ENCODE data around the gene HAUS8. TPM values are rescaled to one million over a fixed set of nuclear protein-coding genes. Genes with fewer than 3 reads are reported as not detected.

Gene HAUS8
- total and polyA plus RNA-seq, 2 of the 13 experiments (the other 11 are each of a cell fraction or from before 2014, with no cell fraction given), result 7.8 to 17.5 TPM

DNA sequence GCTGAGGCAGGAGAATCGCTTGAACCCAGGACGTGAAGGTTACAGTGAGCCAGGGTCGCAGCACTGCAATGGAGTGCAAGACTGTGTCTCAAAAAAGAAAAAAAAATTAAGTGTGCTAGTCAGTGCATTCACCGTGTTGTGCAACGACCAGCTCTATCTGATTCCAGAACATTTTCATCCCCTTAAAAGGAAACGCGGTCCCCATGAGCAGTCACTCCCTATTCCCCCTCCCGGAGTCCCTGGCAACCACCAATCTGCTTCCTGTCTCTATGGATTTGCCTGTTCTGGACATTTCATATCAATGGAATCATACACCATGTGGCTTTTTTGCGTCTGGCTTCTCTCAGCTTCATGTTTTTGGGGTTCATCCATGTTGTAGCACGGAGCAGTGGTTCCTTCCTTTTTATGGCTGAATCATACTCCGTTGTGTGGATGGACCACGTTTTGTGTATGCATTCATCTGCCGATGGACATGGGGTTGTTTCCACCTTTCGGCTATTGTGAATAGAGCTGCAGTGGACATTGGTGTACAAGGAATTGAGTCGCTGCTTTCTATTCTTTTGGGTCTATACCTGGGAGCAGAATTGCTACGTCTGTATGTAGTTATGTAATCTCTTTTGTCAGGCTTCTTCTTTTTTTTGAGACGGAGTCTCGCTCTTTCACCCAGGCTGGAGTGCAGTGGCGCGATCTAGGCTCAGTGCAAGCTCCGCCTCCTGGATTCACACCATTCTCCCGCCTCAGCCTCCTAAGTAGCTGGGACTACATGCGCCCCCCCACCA lies 20.1 kb upstream of the HAUS8 start:
- H3K79me2 ChIP-seq (ENCODE audit: insufficient read depth, low read length), result peaks cover 25% of the 10 kb centered on the region
- ChIA-PET POLR2A (no interaction called here), CTCF (ENCODE audit: low intra/inter-chr PET ratio, low total read pairs) (no interaction called here)
- in situ Hi-C loops (cut with HindIII; ENCODE audit: extremely low pct_ligation_motif_present, low pct_unique_long_range_greater_than_20kb) (no loop called here), intact Hi-C loops (cut with micrococcal nuclease; ENCODE audit: unreplicated experiment) (no loop called here)
- FAIRE-seq (no peak), ATAC-seq (no peak), DNase-seq (ENCODE audit: low spot score) (no peak)
- no peak overlapping the region for H3K9ac ChIP-seq (ENCODE audit: insufficient read depth, low read depth, low read length)
- peaks cover 0 to 3% of the 10 kb centered on the region in 2 experiments; a peak in 1 of 5 replicates for H3K36me3 ChIP-seq (replicated peaks in 1 of 2; ENCODE audit: control insufficient read depth in 1 of 2, insufficient read depth in 2 of 2, low read length in 2 of 2)
- H3K27me3 ChIP-seq (ENCODE audit: control insufficient read depth in 1 of 2, insufficient read depth in 2 of 2, low read length in 2 of 2), result no peaks in the 10 kb centered on the region
- no peak overlapping the region for H3K27ac ChIP-seq (ENCODE audit: extremely low read length, insufficient read depth, low read length)
- H3K9me3 ChIP-seq (ENCODE audit: low read length), result no peaks in the 10 kb centered on the region
- no peak overlapping the region for H3K4me2 ChIP-seq (ENCODE audit: low read depth, low read length)
- peaks cover 42% of the 10 kb centered on the region for H3K4me1 ChIP-seq (ENCODE audit: insufficient read depth, low read length)
- no peaks in the 10 kb centered on the region for H4K20me1 ChIP-seq (ENCODE audit: insufficient read depth, low read length)
- no peak overlapping the region for H3K4me3 ChIP-seq (replicated peaks in 1 of 3; ENCODE audit: insufficient read depth in 1 of 3, low read depth in 2 of 3, low read length in 3 of 3)
- WGBS (ENCODE audit: low lambda C conversion rate), result 92% methylated on average over 23 of the region's 23 CpGs
- no peak for TF ChIP-seq ZNF232 (CRISPR knock-in tag; IDR thresholded peaks at IDR 0.05; ENCODE audit: borderline replicate concordance)
- TF ChIP-seq, protein P1, sequence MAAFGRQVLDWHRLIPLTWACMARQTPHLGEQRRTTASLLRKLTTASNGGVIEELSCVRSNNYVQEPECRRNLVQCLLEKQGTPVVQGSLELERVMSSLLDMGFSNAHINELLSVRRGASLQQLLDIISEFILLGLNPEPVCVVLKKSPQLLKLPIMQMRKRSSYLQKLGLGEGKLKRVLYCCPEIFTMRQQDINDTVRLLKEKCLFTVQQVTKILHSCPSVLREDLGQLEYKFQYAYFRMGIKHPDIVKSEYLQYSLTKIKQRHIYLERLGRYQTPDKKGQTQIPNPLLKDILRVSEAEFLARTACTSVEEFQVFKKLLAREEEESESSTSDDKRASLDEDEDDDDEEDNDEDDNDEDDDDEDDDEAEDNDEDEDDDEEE (CRISPR knock-in tag; IDR thresholded peaks at IDR 0.05), result no peak
- no peak for TF ChIP-seq RXRB (CRISPR knock-in tag; IDR thresholded peaks at IDR 0.05; ENCODE audit: borderline replicate concordance)
- TF ChIP-seq HNRNPLL (IDR thresholded peaks at IDR 0.05; ENCODE audit: low read depth, low read length, poor library complexity, severe bottlenecking), result no peak
- TF ChIP-seq ZNF709 (CRISPR knock-in tag; IDR thresholded peaks at IDR 0.05), result no peak
- TF ChIP-seq PRPF4 (IDR thresholded peaks at IDR 0.05; ENCODE audit: low read depth, low read length, poor library complexity, severe bottlenecking), result no peak
- no peak for TF ChIP-seq ZNF263 (CRISPR knock-in tag; IDR thresholded peaks at IDR 0.05)
- no peak for TF ChIP-seq NCOR1 (IDR thresholded peaks at IDR 0.05; ENCODE audit: borderline replicate concordance, low read length)
- TF ChIP-seq, protein P2, sequence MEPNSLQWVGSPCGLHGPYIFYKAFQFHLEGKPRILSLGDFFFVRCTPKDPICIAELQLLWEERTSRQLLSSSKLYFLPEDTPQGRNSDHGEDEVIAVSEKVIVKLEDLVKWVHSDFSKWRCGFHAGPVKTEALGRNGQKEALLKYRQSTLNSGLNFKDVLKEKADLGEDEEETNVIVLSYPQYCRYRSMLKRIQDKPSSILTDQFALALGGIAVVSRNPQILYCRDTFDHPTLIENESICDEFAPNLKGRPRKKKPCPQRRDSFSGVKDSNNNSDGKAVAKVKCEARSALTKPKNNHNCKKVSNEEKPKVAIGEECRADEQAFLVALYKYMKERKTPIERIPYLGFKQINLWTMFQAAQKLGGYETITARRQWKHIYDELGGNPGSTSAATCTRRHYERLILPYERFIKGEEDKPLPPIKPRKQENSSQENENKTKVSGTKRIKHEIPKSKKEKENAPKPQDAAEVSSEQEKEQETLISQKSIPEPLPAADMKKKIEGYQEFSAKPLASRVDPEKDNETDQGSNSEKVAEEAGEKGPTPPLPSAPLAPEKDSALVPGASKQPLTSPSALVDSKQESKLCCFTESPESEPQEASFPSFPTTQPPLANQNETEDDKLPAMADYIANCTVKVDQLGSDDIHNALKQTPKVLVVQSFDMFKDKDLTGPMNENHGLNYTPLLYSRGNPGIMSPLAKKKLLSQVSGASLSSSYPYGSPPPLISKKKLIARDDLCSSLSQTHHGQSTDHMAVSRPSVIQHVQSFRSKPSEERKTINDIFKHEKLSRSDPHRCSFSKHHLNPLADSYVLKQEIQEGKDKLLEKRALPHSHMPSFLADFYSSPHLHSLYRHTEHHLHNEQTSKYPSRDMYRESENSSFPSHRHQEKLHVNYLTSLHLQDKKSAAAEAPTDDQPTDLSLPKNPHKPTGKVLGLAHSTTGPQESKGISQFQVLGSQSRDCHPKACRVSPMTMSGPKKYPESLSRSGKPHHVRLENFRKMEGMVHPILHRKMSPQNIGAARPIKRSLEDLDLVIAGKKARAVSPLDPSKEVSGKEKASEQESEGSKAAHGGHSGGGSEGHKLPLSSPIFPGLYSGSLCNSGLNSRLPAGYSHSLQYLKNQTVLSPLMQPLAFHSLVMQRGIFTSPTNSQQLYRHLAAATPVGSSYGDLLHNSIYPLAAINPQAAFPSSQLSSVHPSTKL (CRISPR knock-in tag; IDR thresholded peaks at IDR 0.05), result no peak
- no peak for TF ChIP-seq NR2F6 (IDR thresholded peaks at IDR 0.05)
- TF ChIP-seq NR2F6 (CRISPR knock-in tag; IDR thresholded peaks at IDR 0.05), result no peak
- TF ChIP-seq, protein P3, sequence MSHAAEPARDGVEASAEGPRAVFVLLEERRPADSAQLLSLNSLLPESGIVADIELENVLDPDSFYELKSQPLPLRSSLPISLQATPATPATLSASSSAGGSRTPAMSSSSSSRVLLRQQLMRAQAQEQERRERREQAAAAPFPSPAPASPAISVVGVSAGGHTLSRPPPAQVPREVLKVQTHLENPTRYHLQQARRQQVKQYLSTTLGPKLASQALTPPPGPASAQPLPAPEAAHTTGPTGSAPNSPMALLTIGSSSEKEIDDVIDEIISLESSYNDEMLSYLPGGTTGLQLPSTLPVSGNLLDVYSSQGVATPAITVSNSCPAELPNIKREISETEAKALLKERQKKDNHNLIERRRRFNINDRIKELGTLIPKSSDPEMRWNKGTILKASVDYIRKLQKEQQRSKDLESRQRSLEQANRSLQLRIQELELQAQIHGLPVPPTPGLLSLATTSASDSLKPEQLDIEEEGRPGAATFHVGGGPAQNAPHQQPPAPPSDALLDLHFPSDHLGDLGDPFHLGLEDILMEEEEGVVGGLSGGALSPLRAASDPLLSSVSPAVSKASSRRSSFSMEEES (CRISPR knock-in tag; IDR thresholded peaks at IDR 0.05), result no peak
- no peak for TF ChIP-seq ERF (CRISPR knock-in tag; IDR thresholded peaks at IDR 0.05)
- TF ChIP-seq, protein P4, sequence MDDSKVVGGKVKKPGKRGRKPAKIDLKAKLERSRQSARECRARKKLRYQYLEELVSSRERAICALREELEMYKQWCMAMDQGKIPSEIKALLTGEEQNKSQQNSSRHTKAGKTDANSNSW (CRISPR knock-in tag; IDR thresholded peaks at IDR 0.05; ENCODE audit: borderline replicate concordance), result no peak
- no peak for TF ChIP-seq ZBTB42 (CRISPR knock-in tag; IDR thresholded peaks at IDR 0.05)
- no peak for TF ChIP-seq FOXJ3 (CRISPR knock-in tag; IDR thresholded peaks at IDR 0.05; ENCODE audit: borderline replicate concordance)
- no peak overlapping the region for H2AFZ ChIP-seq (ENCODE audit: low read length)
- BruUV-seq (replicated peaks), result no TSS peak

Measured in HepG2 (cell line).